ENCODE measurements around the gene CD83. TPM values are rescaled to one million over a fixed set of nuclear protein-coding genes. Genes with fewer than 3 reads are reported as not detected.
A peak's percentile ranks its signal among the peaks of the same experiment; 100 is the strongest.

The CD83 gene
- total and polyA plus RNA-seq, 2 donors (not counting 1 experiment from before 2014, with no cell fraction given): 320 to 332 TPM

DNA sequence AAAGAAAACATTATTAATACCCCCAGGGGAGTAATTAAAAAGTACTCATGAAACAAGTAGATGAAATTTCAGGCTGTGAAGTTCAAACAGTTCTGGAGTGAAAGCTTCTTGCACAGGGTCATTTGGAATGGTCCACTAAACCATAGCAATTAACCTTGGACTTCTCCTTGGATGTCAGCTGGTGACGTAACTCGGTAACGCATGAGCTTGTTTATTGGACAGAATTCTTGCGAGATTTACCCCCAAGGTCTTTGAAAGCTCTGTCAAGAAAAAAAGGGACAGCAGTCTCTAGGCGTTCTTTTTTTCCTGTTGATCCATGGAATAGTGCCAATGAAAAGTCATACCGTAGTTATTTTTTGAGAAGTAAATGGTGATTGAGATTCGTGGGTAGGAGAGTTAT is 2.2 kb downstream of the CD83 start:
- Histone ChIP-seq H3K36me3 (replicated peaks in 1 of 2; ENCODE audit: control extremely low read depth in 1 of 2, control insufficient read depth in 1 of 2, extremely low read depth in 1 of 2, insufficient read depth in 2 of 2, low read length in 1 of 2) (peaks cover 8 to 45% of the 10 kb centered on the region in 2 experiments), H4K20me1 (ENCODE audit: control insufficient read depth, insufficient read depth, low read length, poor library complexity, severe bottlenecking) (peaks cover 48% of the 10 kb centered on the region), H3K79me2 (ENCODE audit: control insufficient read depth, insufficient read depth, low read length) (peaks cover 72% of the 10 kb centered on the region), H3K9me3 (ENCODE audit: control extremely low read depth in 1 of 3, control insufficient read depth in 2 of 3, insufficient read depth in 1 of 3, low read length in 2 of 3) (no peaks in the 10 kb centered on the region), H3K4me1 (ENCODE audit: control insufficient read depth in 2 of 2, insufficient read depth in 2 of 2, low read length in 2 of 2) (peaks cover 61 to 67% of the 10 kb centered on the region in 2 donors), H2AFZ (ENCODE audit: insufficient read depth, low read depth, low read length, poor library complexity, severe bottlenecking) (no peak overlapping the region), H3K4me3 (ENCODE audit: control extremely low read depth in 1 of 5, extremely low read depth in 1 of 5, insufficient read depth in 1 of 5, low read depth in 2 of 5, low read length in 4 of 5) (peak overlapping the region; percentile 7 to 100 (median 84)), H3K9ac (ENCODE audit: low read length) (peak overlapping the region; percentile 92), H3K27me3 (replicated peaks in 1 of 4; ENCODE audit: control extremely low read depth in 1 of 4, control insufficient read depth in 3 of 4, insufficient read depth in 4 of 4, low read length in 3 of 4) (no peaks in the 10 kb centered on the region), H3K27ac (ENCODE audit: low read length in 2 of 2) (peak overlapping the region; percentile 98 to 99), H3K4me2 (replicated peaks; ENCODE audit: low read depth, low read length, poor library complexity, severe bottlenecking) (peak overlapping the region; percentile 80)
- TF ChIP-seq, protein P1, sequence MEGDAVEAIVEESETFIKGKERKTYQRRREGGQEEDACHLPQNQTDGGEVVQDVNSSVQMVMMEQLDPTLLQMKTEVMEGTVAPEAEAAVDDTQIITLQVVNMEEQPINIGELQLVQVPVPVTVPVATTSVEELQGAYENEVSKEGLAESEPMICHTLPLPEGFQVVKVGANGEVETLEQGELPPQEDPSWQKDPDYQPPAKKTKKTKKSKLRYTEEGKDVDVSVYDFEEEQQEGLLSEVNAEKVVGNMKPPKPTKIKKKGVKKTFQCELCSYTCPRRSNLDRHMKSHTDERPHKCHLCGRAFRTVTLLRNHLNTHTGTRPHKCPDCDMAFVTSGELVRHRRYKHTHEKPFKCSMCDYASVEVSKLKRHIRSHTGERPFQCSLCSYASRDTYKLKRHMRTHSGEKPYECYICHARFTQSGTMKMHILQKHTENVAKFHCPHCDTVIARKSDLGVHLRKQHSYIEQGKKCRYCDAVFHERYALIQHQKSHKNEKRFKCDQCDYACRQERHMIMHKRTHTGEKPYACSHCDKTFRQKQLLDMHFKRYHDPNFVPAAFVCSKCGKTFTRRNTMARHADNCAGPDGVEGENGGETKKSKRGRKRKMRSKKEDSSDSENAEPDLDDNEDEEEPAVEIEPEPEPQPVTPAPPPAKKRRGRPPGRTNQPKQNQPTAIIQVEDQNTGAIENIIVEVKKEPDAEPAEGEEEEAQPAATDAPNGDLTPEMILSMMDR (IDR thresholded peaks at IDR 0.05): no peak
- TF ChIP-seq EZH2 (IDR thresholded peaks at IDR 0.05; ENCODE audit: borderline replicate concordance, insufficient read depth, low read depth, low read length, poor library complexity, severe bottlenecking): no peak
- ATAC-seq (ENCODE audit: low read depth) (no peak), DNase-seq (peak; percentile 51)
- Mint-ChIP-seq H3K27me3 (no peaks in the 10 kb centered on the region), H3K4me1 (peaks cover 56% of the 10 kb centered on the region), H3K27ac (peak overlapping the region; percentile 89), H3K9me3 (ENCODE audit: insufficient read depth) (no peaks in the 10 kb centered on the region), H3K4me3 (peak overlapping the region; percentile 90)
- CTCF ChIA-PET: interaction anchor here (0.8 to 6.3 kb wide), 8 partner anchors 8 to 245 kb away, joined by 3 to 54 read pairs (median 5); no protein-coding TSS in a partner anchor
- intact Hi-C loops (cut with micrococcal nuclease): loop anchor here (5.0 kb wide), 1 partner anchor 1128 kb away; the partner anchor contains the start of gene JARID2
- WGBS (ENCODE audit: insufficient coverage): 68% methylated on average over 2 of the region's 7 CpGs
- POLR2A ChIA-PET: interaction anchor here (1.0 to 10.0 kb wide), 4 partner anchors 10 to 26 kb away, joined by 3 to 105 read pairs (median 9); no protein-coding TSS in a partner anchor

DNA sequence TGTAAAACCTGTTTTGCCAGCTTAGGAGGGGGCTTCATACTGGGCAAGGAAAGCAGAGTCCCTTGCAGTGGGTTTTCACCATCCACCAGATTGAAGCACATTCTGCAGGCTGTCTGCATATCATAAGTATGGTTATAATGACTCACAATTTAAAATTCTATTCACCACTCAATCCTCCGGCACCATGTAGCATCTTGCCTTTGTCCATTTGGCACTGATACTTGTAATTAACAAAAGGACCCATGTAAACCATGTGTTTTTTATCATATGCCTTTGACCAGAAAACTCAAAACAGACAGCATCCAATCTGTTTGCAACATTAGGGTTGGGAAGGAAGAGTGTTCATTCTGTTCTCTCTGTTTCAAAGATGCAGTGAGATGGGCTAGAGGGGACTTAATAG is 3.0 kb downstream of the CD83 start:
- TF ChIP-seq EZH2 (IDR thresholded peaks at IDR 0.05; ENCODE audit: borderline replicate concordance, insufficient read depth, low read depth, low read length, poor library complexity, severe bottlenecking): no peak
- TF ChIP-seq, protein P1 (IDR thresholded peaks at IDR 0.05): no peak
- Histone ChIP-seq H3K9me3 (ENCODE audit: control extremely low read depth in 1 of 3, control insufficient read depth in 2 of 3, insufficient read depth in 1 of 3, low read length in 2 of 3) (no peaks in the 10 kb centered on the region), H4K20me1 (ENCODE audit: control insufficient read depth, insufficient read depth, low read length, poor library complexity, severe bottlenecking) (peaks cover 56% of the 10 kb centered on the region), H3K27ac (ENCODE audit: low read length in 2 of 2) (peak overlapping the region; percentile 98 to 99), H3K36me3 (replicated peaks in 1 of 2; ENCODE audit: control extremely low read depth in 1 of 2, control insufficient read depth in 1 of 2, extremely low read depth in 1 of 2, insufficient read depth in 2 of 2, low read length in 1 of 2) (peaks cover 10 to 53% of the 10 kb centered on the region in 2 experiments), H3K4me1 (ENCODE audit: control insufficient read depth in 2 of 2, insufficient read depth in 2 of 2, low read length in 2 of 2) (peaks cover 68 to 75% of the 10 kb centered on the region in 2 donors), H3K27me3 (replicated peaks in 1 of 4; ENCODE audit: control extremely low read depth in 1 of 4, control insufficient read depth in 3 of 4, insufficient read depth in 4 of 4, low read length in 3 of 4) (no peaks in the 10 kb centered on the region), H3K79me2 (ENCODE audit: control insufficient read depth, insufficient read depth, low read length) (peaks cover 79% of the 10 kb centered on the region), H2AFZ (ENCODE audit: insufficient read depth, low read depth, low read length, poor library complexity, severe bottlenecking) (no peak overlapping the region), H3K9ac (ENCODE audit: low read length) (peak overlapping the region; percentile 92), H3K4me2 (replicated peaks; ENCODE audit: low read depth, low read length, poor library complexity, severe bottlenecking) (peak overlapping the region; percentile 80), H3K4me3 (ENCODE audit: control extremely low read depth in 1 of 5, extremely low read depth in 1 of 5, insufficient read depth in 1 of 5, low read depth in 2 of 5, low read length in 4 of 5) (peak overlapping the region in 4 of 5 experiments; percentile 4 to 100 (median 80))
- H3K4me1 Mint-ChIP-seq: peaks cover 61% of the 10 kb centered on the region
- ChIA-PET CTCF (interaction anchor here (0.8 to 6.3 kb wide), 8 partner anchors 8 to 246 kb away, joined by 3 to 54 read pairs (median 4); no protein-coding TSS in a partner anchor), POLR2A (interaction anchor here (0.7 to 10.0 kb wide), 6 partner anchors 10 to 54 kb away, joined by 3 to 105 read pairs (median 4); no protein-coding TSS in a partner anchor)
- H3K4me3 Mint-ChIP-seq: peak overlapping the region; percentile 90
- H3K9me3 Mint-ChIP-seq (ENCODE audit: insufficient read depth): no peaks in the 10 kb centered on the region
- H3K27ac Mint-ChIP-seq: peak overlapping the region; percentile 89
- ATAC-seq (ENCODE audit: low read depth) (no peak), DNase-seq (peak; percentile 52)
- WGBS (ENCODE audit: insufficient coverage): no CpG with 5 or more reads among the region's 1 CpG
- intact Hi-C loops (cut with micrococcal nuclease): no loop called here
- H3K27me3 Mint-ChIP-seq: no peaks in the 10 kb centered on the region

All from B cell (primary cell).